ENCODE measurements around the gene ZNF20. TPM values are rescaled to one million over a fixed set of nuclear protein-coding genes. Genes with fewer than 3 reads are reported as not detected.

ZNF20 gene
- total and polyA plus RNA-seq, 2 experiments from 2014 or later, result 2.1 to 5.5 TPM

- DNase-seq, result peak; percentile 87
- TF ChIP-seq EZH2 (IDR thresholded peaks at IDR 0.05; ENCODE audit: insufficient read depth, poor library complexity, severe bottlenecking), result no peak
- no peak for TF ChIP-seq EZH2phosphoT487 (IDR thresholded peaks at IDR 0.05; ENCODE audit: insufficient read depth, low read depth)
- no peaks in the 10 kb centered on the region for H3K9me2 ChIP-seq (ENCODE audit: insufficient read depth)
- no peaks in the 10 kb centered on the region for H3K36me3 ChIP-seq (ENCODE audit: low read depth)
- peak overlapping the region; percentile 99 for H3K9ac ChIP-seq
- peaks cover 27% of the 10 kb centered on the region for H3F3A ChIP-seq (ENCODE audit: insufficient read depth)
- peak overlapping the region; percentile 94 for H3K4me3 ChIP-seq
- no peaks in the 10 kb centered on the region for H3K27me3 ChIP-seq (replicated peaks; ENCODE audit: insufficient read depth)
- peak overlapping the region; percentile 94 for H3K27ac ChIP-seq
- WGBS, 2 experiments (ENCODE audit: low coverage in 1 of 2, low lambda C conversion rate in 2 of 2, missing lambda C conversion rate in 2 of 2), result 15 to 21% methylated on average over 2 of the region's 2 CpGs
- in situ Hi-C loops (cut with MboI), result no loop called here
- H3K9me3 ChIP-seq (ENCODE audit: low read depth), result no peaks in the 10 kb centered on the region
- peak overlapping the region; percentile 97 for H2AFZ ChIP-seq
- H3K4me2 ChIP-seq (ENCODE audit: unreplicated experiment), result peak overlapping the region; percentile 93
- peaks cover 54% of the 10 kb centered on the region for H3K79me2 ChIP-seq (ENCODE audit: insufficient read depth)
- H4K20me1 ChIP-seq (ENCODE audit: insufficient read depth), result no peaks in the 10 kb centered on the region
- peaks cover 22% of the 10 kb centered on the region for H3K4me1 ChIP-seq (ENCODE audit: insufficient read depth)
Measured at GRCh38 chr19:12163826-12164225, 23.7 kb upstream of the ZNF20 start.

- peak within 1 kb of the TSS; percentile 99 for H3K9ac ChIP-seq
- H3K9me3 ChIP-seq (ENCODE audit: low read depth), result no peaks in the 10 kb centered on the region
- H3K27ac ChIP-seq, result peak within 1 kb of the TSS; percentile 94
- 1% methylated on average over 51 to 53 of the region's 57 CpGs for WGBS, 2 experiments (ENCODE audit: low coverage in 1 of 2, low lambda C conversion rate in 2 of 2, missing lambda C conversion rate in 2 of 2)
- TF ChIP-seq EZH2 (IDR thresholded peaks at IDR 0.05; ENCODE audit: insufficient read depth, poor library complexity, severe bottlenecking), result no peak
- no peak for TF ChIP-seq EZH2phosphoT487 (IDR thresholded peaks at IDR 0.05; ENCODE audit: insufficient read depth, low read depth)
- no peaks in the 10 kb centered on the region for H4K20me1 ChIP-seq (ENCODE audit: insufficient read depth)
- H3K79me2 ChIP-seq (ENCODE audit: insufficient read depth), result peaks cover 48% of the 10 kb centered on the region
- H3F3A ChIP-seq (ENCODE audit: insufficient read depth), result peaks cover 27% of the 10 kb centered on the region
- H2AFZ ChIP-seq, result peak within 1 kb of the TSS; percentile 97
- H3K4me1 ChIP-seq (ENCODE audit: insufficient read depth), result peaks cover 22% of the 10 kb centered on the region
- H3K27me3 ChIP-seq (replicated peaks; ENCODE audit: insufficient read depth), result no peaks in the 10 kb centered on the region
- peak within 1 kb of the TSS; percentile 93 for H3K4me2 ChIP-seq (ENCODE audit: unreplicated experiment)
- in situ Hi-C loops (cut with MboI), result no loop called here
- no peaks in the 10 kb centered on the region for H3K9me2 ChIP-seq (ENCODE audit: insufficient read depth)
- DNase-seq, result peak; percentile 99
- no peaks in the 10 kb centered on the region for H3K36me3 ChIP-seq (ENCODE audit: low read depth)
- H3K4me3 ChIP-seq, result peak within 1 kb of the TSS; percentile 94
Measured at GRCh38 chr19:12162882-12163806, 23.0 kb upstream of the ZNF20 start, which contains the start of gene ZNF136. TSS of gene ZNF136 (plus strand) at chr19:12163096. CDS start at chr19:12163204, 108 bp downstream.

DNA sequence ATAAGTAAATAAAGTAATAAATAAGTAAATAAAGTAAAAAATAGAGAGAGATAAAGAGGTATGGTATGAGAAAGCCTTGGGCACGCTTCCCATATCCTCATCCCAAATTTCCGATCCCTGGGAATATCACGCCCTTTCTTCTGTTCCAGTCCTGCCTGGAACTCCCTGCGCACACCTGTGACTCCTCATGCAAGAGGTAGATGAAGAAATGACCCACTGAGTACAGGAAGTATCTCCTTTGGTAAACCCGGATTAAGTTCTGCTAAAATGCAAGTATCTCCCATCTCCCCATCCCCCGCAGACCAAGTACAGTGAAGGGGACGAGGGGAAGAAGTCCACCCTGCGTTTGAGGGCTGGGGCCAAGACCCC, 22.3 kb upstream of the ZNF20 start:
- H4K20me1 ChIP-seq (ENCODE audit: insufficient read depth), result no peaks in the 10 kb centered on the region
- H2AFZ ChIP-seq, result peak overlapping the region; percentile 97
- TF ChIP-seq EZH2phosphoT487 (IDR thresholded peaks at IDR 0.05; ENCODE audit: insufficient read depth, low read depth) (no peak), EZH2 (IDR thresholded peaks at IDR 0.05; ENCODE audit: insufficient read depth, poor library complexity, severe bottlenecking) (no peak)
- no peaks in the 10 kb centered on the region for H3K36me3 ChIP-seq (ENCODE audit: low read depth)
- no peak overlapping the region for H3K27ac ChIP-seq
- peak overlapping the region; percentile 93 for H3K4me2 ChIP-seq (ENCODE audit: unreplicated experiment)
- in situ Hi-C loops (cut with MboI), result no loop called here
- peak overlapping the region; percentile 94 for H3K4me3 ChIP-seq
- no peaks in the 10 kb centered on the region for H3K9me3 ChIP-seq (ENCODE audit: low read depth)
- H3F3A ChIP-seq (ENCODE audit: insufficient read depth), result peaks cover 27% of the 10 kb centered on the region
- H3K9ac ChIP-seq, result peak overlapping the region; percentile 99
- no peaks in the 10 kb centered on the region for H3K27me3 ChIP-seq (replicated peaks; ENCODE audit: insufficient read depth)
- 16 to 19% methylated on average over 8 of the region's 8 CpGs for WGBS, 2 experiments (ENCODE audit: low coverage in 1 of 2, low lambda C conversion rate in 2 of 2, missing lambda C conversion rate in 2 of 2)
- H3K4me1 ChIP-seq (ENCODE audit: insufficient read depth), result peaks cover 22% of the 10 kb centered on the region
- H3K79me2 ChIP-seq (ENCODE audit: insufficient read depth), result peaks cover 42% of the 10 kb centered on the region
- no peaks in the 10 kb centered on the region for H3K9me2 ChIP-seq (ENCODE audit: insufficient read depth)
- DNase-seq, result no peak

GRCh38 chr19:12159773-12160414, 19.7 kb upstream of the ZNF20 start:
- H3K36me3 ChIP-seq (ENCODE audit: low read depth), result no peaks in the 10 kb centered on the region
- no peak overlapping the region for H3K9ac ChIP-seq
- no peaks in the 10 kb centered on the region for H3K9me2 ChIP-seq (ENCODE audit: insufficient read depth)
- 89 to 93% methylated on average over 25 of the region's 25 CpGs for WGBS, 2 experiments (ENCODE audit: low coverage in 1 of 2, low lambda C conversion rate in 2 of 2, missing lambda C conversion rate in 2 of 2)
- no peak overlapping the region for H3K27ac ChIP-seq
- peaks cover 42% of the 10 kb centered on the region for H3K79me2 ChIP-seq (ENCODE audit: insufficient read depth)
- no peak overlapping the region for H3K4me3 ChIP-seq
- no peak for TF ChIP-seq EZH2phosphoT487 (IDR thresholded peaks at IDR 0.05; ENCODE audit: insufficient read depth, low read depth)
- no peak for TF ChIP-seq EZH2 (IDR thresholded peaks at IDR 0.05; ENCODE audit: insufficient read depth, poor library complexity, severe bottlenecking)
- H3K4me1 ChIP-seq (ENCODE audit: insufficient read depth), result peaks cover 9% of the 10 kb centered on the region
- H2AFZ ChIP-seq, result no peak overlapping the region
- H3K9me3 ChIP-seq (ENCODE audit: low read depth), result no peaks in the 10 kb centered on the region
- H3F3A ChIP-seq (ENCODE audit: insufficient read depth), result peaks cover 13% of the 10 kb centered on the region
- no peaks in the 10 kb centered on the region for H4K20me1 ChIP-seq (ENCODE audit: insufficient read depth)
- no peak for DNase-seq
- in situ Hi-C loops (cut with MboI), result no loop called here
- H3K27me3 ChIP-seq (replicated peaks; ENCODE audit: insufficient read depth), result no peaks in the 10 kb centered on the region
- H3K4me2 ChIP-seq (ENCODE audit: unreplicated experiment), result no peak overlapping the region
